GF-D8 (cell line): ENCODE results near the gene CDK6.
"Not testable (repeated sequence)": the region's sequence is repeated elsewhere in the genome, so short reads cannot be mapped to it uniquely, and the experiment has no call there.

Experiments
- DNase-seq: peaks from one replicate; lab custom pipeline; 2025; lab: John Stamatoyannopoulos, UW

The CDK6 gene

DNA sequence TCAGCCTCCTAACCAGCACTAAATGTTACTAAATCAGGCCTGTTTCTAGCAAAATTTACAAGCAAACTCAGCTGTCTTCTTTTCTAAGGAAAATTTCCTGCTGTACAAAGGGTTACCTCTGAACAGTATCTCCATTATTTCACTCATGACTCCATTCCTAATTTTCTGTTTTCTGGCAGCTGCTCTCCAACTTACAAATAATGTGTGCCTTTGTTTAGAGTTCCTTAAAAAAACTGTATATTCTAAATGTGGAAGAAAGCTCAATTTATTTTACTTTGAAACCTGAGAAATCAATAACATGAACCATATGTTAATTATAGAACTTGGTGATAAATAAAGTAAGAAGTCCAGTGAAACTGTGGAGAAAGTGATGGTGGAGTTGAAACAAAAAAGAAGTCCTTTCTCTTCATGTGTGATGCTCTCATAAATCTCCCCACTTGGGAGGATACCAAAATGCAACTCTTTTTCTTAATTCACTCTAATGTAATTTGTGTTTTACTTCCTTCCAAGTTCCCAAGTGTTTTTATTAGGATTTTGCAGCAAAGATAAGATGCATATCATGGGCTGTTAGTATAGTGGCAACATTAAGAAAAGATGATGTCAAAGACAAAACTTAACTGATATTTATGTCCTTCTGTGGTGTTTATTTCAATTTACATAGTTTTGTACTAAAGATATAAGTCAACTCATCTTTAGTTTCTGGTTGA is 74.8 kb downstream of the CDK6 start:
- DNase-seq, result no peak

DNA sequence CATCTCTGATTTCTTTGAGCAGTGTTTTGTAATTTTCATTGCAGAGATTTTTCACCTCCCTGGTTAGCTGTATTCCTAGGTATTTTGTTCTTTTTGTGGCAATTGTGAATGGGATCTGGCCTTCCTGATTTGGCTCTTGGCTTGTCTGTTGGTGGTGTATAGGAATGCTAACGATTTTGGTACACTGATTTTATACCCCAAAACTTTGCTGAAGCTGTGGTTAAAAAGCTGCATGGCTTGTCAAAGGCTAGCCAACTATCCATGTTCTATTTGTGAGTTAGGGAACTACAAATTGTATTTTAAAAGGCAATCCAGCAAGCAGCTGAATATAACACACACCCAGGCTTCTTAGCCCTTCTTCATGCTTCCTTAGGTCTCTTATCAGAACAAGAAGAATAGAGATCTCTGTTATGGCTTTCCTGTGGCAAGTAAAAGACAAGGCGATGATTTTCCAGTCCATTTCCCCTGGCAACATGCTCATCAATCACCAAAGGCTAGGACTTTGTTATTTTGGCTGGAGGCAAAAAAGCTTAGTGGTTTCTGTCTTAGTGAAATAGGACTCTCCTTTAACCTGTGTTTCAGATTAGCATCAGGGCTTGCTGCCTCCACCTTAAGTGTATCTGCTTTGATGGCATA is 77.5 kb downstream of the CDK6 start:
- no peak for DNase-seq

DNA sequence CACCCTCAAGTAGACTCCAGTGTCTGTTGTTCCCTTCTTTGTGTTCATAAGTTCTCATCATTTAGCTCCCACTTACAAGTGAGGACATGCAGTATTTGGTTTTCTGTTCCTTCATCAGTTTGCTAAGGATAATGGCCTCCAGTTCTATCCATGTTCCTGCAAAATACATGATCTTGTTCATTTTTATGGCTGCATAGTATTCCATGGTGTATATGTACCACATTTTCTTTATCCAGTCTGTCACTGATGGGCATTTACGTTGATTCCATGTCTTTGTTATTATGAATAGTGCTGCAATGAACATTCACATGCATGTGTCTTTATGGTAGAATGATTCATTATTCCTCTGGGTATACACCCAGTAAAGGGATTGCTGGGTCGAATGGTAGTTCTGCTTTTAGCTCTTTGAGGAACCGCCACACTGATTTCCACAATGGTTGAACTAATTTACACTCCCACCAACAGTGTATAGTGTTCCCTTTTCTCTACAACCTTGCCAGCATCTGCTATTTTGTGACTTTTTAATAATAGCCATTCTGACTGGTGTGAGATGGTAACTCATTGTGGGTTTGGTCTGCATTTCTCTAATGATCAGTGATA is 79.0 kb downstream of the CDK6 start:
- not testable (repeated sequence) for DNase-seq

- no peak for DNase-seq
Observed at GRCh38 chr7:92755680-92756079, 80.7 kb downstream of the CDK6 start.

GRCh38 chr7:92754919-92755581 is 81.3 kb downstream of the CDK6 start:
- peak; percentile 97 for DNase-seq

DNA sequence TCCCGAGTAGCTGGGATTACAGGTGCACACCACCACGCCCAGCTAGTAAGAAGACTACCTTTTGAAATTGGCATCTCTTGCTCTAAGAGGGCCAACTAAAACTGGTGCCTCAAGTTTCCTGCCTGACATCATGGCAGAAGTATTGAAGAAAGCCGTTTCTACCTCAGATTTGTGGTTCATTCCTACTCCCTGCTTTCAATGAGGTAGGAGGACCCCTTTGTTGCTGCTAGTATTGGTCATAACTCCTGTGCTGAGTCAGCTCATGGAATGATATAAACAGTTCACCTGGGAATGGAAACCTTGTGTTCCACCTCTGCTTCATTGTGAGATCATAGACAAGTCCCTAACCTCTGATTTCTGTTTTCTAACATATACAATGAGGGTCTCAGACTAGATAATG is 82.8 kb downstream of the CDK6 start:
- no peak for DNase-seq

- no peak for DNase-seq
Observed at GRCh38 chr7:92751902-92752901, 84.2 kb downstream of the CDK6 start.

DNA sequence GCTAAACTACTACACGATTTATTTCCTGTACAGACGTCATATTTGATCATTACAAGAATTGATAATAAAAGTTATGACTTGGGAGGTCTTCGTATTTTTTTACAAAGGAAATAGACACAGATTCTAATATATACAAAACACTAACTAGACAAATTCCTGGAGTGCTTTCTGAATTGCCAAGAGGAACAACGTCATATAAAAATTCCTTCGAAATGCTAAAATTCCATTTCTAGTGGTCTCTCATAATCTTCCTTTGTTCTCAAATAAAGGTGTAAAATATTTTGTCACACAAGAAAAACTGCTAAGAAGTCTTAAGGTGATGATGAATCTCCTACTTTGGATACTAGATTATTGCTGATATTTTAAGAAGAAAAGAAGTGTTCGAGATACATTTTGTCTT is 85.4 kb downstream of the CDK6 start:
- DNase-seq, result no peak

DNA sequence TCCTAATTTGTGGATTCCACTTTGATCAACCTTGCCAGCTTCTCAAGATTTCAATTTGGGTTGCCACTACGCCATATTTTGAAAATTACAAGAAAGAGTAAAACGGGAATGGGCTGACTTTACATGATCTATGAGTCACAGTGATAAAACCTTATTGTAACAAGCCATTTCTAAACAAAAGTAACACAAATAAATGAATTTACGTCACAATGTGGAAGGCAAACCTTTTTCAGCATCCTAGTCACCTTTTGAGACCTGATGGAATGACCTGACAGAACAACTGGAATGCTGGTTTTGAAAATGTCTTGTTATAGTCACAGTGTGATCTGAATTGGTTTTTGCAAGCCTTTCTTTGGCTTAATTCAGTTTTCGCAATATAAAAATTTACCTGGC is 85.9 kb downstream of the CDK6 start:
- no peak for DNase-seq

DNA sequence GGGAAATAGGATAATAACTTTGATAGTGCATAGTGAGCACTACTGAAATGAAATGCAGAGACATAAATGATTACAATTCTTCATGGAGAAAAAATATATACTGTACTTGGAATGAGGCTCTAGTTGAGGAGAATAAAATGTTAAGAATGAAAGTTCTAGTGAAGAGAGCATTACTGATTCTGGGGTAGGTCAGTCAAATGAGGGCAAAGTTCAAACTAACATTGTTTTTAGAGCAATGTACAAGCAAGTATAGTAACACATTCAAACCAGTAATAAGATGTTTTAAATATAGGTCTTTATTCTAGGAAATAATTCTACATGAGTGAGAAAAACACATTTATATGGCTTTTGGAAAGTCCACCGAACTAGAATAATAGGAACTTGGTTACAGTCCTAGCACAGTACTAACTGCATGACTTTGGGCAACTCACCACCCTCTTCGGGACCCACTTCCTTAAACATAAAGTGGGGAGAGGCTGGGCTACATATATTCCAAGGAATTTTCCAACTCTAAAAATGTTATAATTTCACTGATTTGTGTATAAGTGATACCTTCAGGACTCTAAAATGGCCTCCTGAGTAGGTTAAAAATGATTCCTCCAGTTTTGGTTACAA is 86.4 kb downstream of the CDK6 start:
- DNase-seq, result no peak

DNA sequence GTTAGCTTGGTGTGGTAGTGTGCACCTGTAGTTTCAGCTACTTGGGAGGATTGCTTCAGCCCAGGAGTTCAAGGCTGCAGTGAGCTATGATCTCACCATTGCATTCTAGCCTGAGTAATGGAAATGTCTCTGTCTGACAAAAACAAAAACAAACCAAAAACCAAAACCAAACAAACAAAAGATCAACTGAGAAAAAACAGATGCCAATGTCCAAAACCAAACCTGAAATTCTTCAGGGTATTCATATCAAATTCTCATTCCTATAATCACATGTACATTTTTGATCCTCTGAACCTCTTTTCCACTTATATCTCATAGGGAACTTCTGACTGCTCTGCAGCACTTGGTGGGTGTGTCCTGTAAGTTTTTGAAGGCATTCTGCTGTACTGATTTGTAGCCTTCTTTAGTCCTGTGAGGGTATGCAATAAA is 87.0 kb downstream of the CDK6 start:
- DNase-seq, result no peak

- no peak for DNase-seq
Observed at GRCh38 chr7:92748495-92748894, 87.9 kb downstream of the CDK6 start.

- no peak for DNase-seq
Observed at GRCh38 chr7:92747041-92747835, 89.1 kb downstream of the CDK6 start.

- DNase-seq, result no peak
Observed at GRCh38 chr7:92745241-92745640, 91.1 kb downstream of the CDK6 start.

DNA sequence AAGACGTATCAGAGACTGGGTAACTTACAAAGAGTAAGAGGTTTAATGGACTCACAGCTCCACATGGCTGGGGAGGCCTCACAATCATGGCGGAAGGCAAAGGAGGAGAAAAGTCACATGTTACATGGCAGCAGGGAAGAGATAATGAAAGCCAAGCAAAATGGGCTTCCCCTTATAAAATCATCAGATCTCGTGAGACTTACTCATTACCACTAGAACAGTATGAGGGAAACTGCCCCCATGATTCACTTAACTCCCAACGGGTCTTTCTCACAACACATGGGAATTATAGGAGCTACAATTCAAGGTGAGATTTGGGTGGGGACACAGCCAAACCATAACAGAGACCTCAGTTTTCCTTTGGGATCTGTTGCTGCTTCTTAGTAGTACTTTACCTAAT is 92.2 kb downstream of the CDK6 start:
- DNase-seq, result not testable (repeated sequence)

DNA sequence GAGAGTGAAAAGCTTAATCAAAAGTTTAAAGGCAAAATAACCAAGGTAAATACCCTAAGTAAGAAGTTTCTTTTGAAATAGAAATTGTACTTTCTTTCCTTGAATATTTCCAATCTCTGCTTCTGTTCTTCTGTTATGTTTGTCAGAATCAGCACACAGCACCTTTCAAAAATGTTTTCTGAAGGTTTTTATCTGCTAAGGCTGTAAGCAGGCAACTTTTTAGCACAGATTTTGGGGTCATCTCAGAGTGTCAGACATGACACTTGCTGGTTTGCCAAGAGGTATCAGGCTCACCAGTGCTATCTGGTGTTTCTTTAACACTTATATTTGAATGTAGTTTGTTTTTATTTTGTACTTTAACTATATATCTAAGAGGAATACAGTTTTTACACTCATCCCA is 94.2 kb downstream of the CDK6 start:
- DNase-seq, result no peak

- no peak for DNase-seq
Observed at GRCh38 chr7:92740700-92741126, 95.7 kb downstream of the CDK6 start.

GRCh38 chr7:92740134-92740533 is 96.2 kb downstream of the CDK6 start:
- DNase-seq, result no peak

DNA sequence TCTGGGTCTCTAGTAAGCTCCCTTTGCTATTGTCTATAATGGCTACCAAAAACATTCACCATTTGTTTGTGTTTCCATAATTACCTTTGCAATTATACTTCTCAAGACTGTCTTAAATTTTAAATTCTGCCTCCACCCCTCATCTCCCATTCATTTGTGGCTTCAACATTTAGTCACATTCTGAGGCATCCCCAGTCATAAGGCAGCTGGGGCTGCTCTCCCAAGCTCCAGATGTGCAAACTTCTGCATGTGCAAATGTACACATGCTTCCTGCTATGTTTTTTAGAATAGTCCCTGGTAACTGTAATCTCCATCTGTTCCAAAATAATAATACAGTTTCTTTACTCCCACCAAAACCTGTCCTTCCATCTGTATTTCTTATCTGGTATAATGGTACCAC is 97.3 kb downstream of the CDK6 start:
- DNase-seq, result no peak

DNA sequence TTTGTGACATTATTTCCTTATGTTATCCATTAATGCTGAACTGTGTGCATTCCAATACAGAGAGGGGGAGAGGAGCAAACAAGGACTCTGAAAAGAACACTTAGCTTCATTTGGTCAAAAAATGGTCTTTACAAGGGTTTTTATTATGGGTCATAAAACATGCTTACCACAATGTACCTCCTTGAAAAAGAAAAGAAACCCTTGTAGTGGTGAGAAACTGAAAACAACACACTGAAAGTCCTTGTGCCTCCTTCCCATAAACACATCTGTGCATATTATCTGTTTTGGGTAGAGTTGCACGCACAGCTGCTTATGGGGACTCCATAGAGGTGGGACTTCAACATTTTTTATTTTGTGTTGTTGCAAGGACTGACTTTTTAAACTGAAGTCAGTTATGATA is 98.7 kb downstream of the CDK6 start:
- DNase-seq, result no peak
